Measurements from ENCODE around the gene CDK17.

DNA sequence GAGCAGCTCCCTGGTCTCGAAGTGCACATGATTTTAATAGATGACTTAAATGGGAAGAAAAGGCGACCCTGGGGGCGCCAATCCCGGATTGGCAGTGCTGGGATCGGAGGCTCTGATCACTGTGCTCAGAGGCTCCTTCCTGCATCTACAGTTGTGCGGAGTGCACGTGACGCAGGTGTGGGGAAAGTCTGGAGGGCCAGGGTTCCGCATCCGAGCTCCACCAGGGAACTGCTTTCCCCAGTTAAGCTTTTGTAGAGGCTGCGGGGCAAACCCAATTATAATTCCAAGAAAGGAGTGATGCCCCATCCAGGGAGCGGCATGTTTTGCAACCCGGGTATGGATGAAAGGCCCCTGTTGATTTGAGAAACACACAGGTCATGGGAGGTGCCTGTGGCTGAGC, 169.6 kb downstream of the CDK17 start:
- TF ChIP-seq EP300 (IDR thresholded peaks at IDR 0.05; ENCODE audit: borderline replicate concordance in 1 of 2, low read depth in 1 of 2, low read length in 1 of 2) (no peak), TAF1 (IDR thresholded peaks at IDR 0.05; ENCODE audit: borderline replicate concordance, low read depth, low read length) (no peak), POLR2AphosphoS5 (IDR thresholded peaks at IDR 0.05; ENCODE audit: low read depth, low read length) (no peak), NRF1 (IDR thresholded peaks at IDR 0.05; ENCODE audit: low read depth, low read length) (no peak)
